Endometrial microvascular endothelial cells (primary cell): ENCODE data around the gene NPBWR2. TPM values are rescaled to one million over a fixed set of nuclear protein-coding genes. Genes with fewer than 3 reads are reported as not detected.

Experiments used
- in situ Hi-C: cut with HindIII; loops from 2 replicates; pipeline ENCODE4 v1.10.0; 2017; ENCODE audit warnings: low sequenced_read_pairs, low pct_unique_long_range_greater_than_20kb; ENCODE audit errors: inconsistent ontology term
- total RNA-seq: library from RNA; depleted of rRNA; stranded (reverse); fragments of >200 nt; gene quantifications from one replicate; pipeline ENCODE4 v1.2.3, GENCODE V29; 2015; ENCODE audit errors: inconsistent ontology term

Gene NPBWR2
- total RNA-seq, 1 donor from 2014 or later, result not detected

- in situ Hi-C loops, result no loop called here
Observed at GRCh38 chr20:64053841-64054661, 53.3 kb downstream of the NPBWR2 start.

Other genes with a start within 250 kb of the NPBWR2 start
- not detected for gene ABHD16B, start 246.1 kb downstream of the NPBWR2 start, total RNA-seq
- gene TPD52L2, start 242.3 kb downstream of the NPBWR2 start, total RNA-seq, result 174 TPM
- 76.7 TPM for gene DNAJC5, start 212.4 kb downstream of the NPBWR2 start, total RNA-seq
- 19.3 TPM for gene UCKL1, start 151.1 kb downstream of the NPBWR2 start, total RNA-seq
- 18.3 TPM for gene ZNF512B, start 137.6 kb downstream of the NPBWR2 start, total RNA-seq
- 0.09 TPM for gene SAMD10, start 127.9 kb downstream of the NPBWR2 start, total RNA-seq
- 46.9 TPM for gene PRPF6, start 126.4 kb downstream of the NPBWR2 start, total RNA-seq
- gene C20orf204, start 71.4 kb downstream of the NPBWR2 start, total RNA-seq, result 0.93 TPM
- gene SOX18, start 57.9 kb downstream of the NPBWR2 start, total RNA-seq, result 0.37 TPM
- gene TCEA2, start 44.4 kb downstream of the NPBWR2 start, total RNA-seq, result 7.2 TPM
- gene RGS19, start 28.0 kb downstream of the NPBWR2 start, total RNA-seq, result 10.8 TPM
- not detected for gene OPRL1, start 27.5 kb downstream of the NPBWR2 start, total RNA-seq
- gene LKAAEAR1, start 23.2 kb downstream of the NPBWR2 start, total RNA-seq, result not detected
- not detected for gene MYT1, start 56.9 kb upstream of the NPBWR2 start, total RNA-seq
- gene PCMTD2, start 148.2 kb upstream of the NPBWR2 start, total RNA-seq, result 33.6 TPM